ENCODE measurements around the gene EXOC6B.

DNA sequence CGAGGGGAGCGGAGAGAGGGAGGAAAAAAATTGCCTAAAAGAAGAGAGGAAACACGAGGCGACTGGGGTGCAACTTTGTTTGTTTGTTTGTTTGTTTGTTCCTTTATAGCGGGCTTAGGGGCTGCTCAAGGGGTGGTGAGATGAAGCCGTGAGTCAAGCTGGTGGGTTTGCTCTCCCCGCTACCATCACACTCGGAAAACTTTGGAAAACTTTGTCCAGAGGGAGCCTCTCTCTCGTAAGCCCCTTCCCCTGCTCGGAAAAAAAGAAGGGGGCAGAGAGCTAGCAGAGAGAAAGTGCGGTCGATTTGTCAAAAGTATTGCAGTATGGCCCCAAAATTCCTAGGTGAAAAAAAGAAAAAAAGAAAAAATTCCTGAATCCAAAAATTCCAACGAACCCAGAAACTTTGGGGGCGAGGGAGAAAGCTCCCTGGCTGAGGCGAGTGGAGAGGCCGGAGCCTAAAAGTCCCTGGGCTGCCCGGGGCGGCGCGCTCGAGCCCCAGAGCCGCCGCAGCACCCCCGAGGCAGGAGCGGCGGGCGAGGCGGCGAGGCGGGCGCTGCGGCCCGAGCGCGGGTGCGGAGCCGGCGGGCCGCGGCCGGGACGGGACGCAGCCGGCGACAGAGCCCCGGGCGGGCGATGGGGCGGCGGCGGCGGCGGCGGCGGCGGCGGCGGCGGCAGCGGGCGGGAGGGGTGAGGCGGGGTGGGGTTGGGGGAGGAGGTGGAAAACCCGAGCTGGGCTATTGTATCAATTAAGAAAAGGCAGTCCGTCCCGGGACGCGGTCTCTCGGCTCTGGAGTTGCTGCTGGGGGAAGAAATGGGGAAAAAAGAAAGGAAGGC lies 677.6 kb downstream of the EXOC6B start:
- no peak for TF ChIP-seq POLR2A (IDR thresholded peaks at IDR 0.05)
- TF ChIP-seq, protein P1, sequence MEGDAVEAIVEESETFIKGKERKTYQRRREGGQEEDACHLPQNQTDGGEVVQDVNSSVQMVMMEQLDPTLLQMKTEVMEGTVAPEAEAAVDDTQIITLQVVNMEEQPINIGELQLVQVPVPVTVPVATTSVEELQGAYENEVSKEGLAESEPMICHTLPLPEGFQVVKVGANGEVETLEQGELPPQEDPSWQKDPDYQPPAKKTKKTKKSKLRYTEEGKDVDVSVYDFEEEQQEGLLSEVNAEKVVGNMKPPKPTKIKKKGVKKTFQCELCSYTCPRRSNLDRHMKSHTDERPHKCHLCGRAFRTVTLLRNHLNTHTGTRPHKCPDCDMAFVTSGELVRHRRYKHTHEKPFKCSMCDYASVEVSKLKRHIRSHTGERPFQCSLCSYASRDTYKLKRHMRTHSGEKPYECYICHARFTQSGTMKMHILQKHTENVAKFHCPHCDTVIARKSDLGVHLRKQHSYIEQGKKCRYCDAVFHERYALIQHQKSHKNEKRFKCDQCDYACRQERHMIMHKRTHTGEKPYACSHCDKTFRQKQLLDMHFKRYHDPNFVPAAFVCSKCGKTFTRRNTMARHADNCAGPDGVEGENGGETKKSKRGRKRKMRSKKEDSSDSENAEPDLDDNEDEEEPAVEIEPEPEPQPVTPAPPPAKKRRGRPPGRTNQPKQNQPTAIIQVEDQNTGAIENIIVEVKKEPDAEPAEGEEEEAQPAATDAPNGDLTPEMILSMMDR (IDR thresholded peaks at IDR 0.05): no peak
